GM19395 (cell line): ENCODE measurements around the gene DNHD1.

Source experiments
- ATAC-seq: cut with Tn5 transposase; IDR thresholded peaks from one replicate; pipeline ENCODE4 v1.9.1; 2021; ENCODE audit warnings: mild to moderate bottlenecking, moderate library complexity; ENCODE audit not compliant: unreplicated experiment

The DNHD1 gene

DNA sequence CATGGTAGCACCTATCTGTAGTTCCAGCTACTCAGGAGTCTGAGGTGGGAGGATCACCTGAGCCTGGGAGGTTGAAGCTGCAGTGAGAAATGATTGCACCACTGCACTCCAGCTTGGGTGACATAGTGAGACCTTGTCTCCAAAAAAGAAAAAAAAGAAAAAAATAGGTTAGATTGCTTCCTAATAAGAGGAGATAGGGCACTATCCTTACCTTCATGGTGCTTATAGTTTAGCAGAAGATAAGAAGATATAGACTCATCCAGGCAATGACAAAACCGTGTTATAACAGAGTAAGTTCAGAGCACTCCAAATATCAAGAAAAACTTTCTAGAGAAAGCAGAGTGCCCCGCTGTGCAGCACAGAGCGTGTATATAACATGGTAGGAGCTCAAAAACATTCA lies 64.2 kb downstream of the DNHD1 start:
- no peak for ATAC-seq

- ATAC-seq: no peak
Observed at GRCh38 chr11:6563121-6563619, 66.1 kb downstream of the DNHD1 start.

DNA sequence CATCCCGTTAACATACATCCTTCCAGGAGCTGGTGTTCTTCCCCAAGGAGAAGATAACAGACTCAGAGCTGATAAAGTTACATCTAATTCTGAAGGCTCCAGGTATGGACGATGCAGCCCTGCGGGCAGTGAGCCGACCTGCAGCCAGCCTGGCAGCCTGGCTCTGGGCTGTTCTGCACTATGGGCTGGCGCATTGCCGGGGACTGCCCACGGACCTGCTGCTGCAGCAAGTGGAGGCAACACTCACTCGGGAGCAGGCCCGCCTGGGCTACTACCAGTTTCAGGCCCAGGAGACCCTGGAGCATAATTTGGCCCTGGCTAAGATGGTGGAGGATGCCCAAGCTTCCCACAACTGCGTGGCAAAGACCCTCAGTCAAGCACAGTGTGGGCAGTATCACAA lies 66.6 kb downstream of the DNHD1 start:
- no peak for ATAC-seq

GRCh38 chr11:6565325-6565724 lies 68.2 kb downstream of the DNHD1 start:
- no peak for ATAC-seq

GRCh38 chr11:6565988-6566703 lies 69.1 kb downstream of the DNHD1 start:
- no peak for ATAC-seq

GRCh38 chr11:6566704-6567370 lies 69.8 kb downstream of the DNHD1 start:
- no peak for ATAC-seq

DNA sequence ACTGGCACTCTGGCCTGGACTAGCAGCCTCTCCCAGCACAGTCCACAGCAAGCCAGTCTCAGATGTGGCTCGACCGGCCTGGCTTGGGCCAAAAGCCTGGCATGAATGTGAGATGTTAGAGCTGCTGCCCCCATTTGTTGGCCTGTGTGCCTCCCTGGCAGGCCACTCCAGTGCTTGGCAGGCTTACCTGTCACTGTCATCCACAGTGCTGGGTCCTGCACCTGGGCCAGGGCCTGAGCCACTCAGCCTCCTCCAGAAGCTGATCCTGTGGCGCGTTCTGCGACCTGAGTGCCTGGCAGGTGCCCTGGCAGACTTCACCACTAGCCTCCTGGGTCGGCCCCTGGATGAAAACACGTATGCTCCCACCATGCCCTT lies 70.3 kb downstream of the DNHD1 start:
- ATAC-seq: no peak

DNA sequence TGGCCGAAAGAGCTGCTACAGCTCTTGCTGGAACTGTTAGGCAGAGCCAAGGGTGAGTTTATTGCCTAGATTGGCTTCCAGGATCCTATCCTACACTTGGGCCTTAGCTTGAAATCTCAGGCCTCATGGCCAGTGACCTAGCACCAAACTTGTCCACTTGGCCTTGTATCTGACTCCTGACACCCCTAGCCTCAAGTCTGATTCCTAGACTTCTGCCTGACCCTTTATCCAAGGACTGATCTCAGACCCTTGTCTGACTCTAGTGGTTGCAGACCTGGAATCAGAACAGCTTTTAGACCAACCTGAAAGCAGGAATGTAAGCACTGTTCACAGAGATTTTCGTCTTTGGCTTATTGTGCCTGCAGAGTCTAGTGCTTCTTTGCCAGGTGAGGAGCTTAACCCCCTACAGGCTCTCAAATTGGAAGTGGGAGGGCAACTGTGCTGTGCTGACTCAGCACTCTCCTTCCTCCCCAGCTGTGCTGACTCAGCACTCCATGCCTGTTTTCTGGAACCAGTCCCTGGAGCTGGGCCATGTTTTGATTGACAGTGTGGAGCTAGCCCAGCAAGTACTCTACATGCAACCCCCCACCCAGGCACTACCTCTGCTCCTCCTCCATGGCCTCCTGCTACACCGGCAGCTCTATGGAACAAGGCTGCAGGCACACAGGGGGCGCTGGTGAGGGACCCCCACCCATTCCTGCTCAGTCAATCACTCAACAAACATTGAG lies 71.3 kb downstream of the DNHD1 start:
- no peak for ATAC-seq

GRCh38 chr11:6569706-6570105 lies 72.6 kb downstream of the DNHD1 start:
- no peak for ATAC-seq

- no peak for ATAC-seq
Observed at GRCh38 chr11:6570691-6571427, 73.8 kb downstream of the DNHD1 start.

GRCh38 chr11:6571434-6572008 lies 74.4 kb downstream of the DNHD1 start:
- no peak for ATAC-seq

GRCh38 chr11:6572215-6572614 lies 75.1 kb downstream of the DNHD1 start:
- no peak for ATAC-seq

GRCh38 chr11:6574816-6575715 lies 78.0 kb downstream of the DNHD1 start:
- no peak for ATAC-seq

- ATAC-seq: no peak
Observed at GRCh38 chr11:6576471-6577373, 79.6 kb downstream of the DNHD1 start.

DNA sequence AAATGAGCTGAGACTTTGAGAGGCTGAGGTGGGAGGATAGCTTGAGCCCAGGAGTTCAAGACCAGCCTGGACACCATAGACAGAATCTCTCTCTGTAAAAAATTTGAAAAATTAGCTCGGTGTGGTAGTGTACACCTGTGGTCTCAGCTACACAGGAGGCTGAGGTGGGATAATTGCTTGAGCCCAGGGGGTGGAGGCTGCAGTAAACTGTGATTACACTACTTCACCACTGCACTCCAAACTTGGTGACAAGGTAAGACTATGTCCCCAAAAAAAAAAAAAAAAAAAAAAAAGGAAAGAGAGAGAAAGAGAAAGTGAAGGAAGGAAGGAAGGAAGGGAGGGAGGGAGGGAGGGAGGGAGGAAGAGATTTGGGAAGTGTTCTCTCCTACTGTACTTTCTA lies 81.1 kb downstream of the DNHD1 start:
- no peak for ATAC-seq

DNA sequence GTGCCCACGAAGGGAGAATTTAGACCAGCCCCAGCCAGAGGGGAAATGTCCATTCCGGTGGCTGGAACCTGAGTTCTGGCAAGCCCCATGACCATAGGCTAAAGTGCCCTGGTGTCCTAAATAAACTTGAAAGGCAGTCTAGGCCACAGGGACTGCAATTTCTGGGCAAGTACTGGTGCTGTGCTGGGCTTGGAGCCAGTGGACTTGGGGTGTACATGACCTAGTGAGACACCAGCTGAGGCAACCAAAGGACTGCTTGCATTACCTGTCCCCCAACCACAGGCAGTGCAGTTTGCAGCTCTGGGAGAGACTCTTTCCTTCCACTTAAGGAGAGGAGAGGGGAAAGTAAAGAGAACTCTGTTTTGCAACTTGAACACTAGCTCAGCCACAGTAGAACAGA lies 82.6 kb downstream of the DNHD1 start:
- no peak for ATAC-seq

GRCh38 chr11:6583584-6583983 lies 86.5 kb downstream of the DNHD1 start:
- ATAC-seq: no peak

DNA sequence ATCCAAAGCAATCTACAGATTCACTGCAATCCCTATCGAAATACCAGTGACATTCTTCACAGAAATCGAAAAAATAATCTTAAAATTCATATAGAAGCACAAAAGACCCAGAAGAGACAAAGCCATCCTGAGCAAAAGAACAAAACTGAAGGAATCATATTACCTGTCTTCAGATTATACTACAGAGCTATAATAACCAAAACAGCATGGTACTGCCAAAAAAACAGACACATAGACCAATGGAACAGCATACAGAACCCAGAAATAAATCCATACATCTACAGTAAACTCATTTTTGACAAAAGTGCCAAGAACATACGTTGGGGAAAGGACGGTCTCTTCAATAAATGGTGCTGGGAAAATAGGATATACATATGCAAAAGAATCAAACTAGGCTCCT lies 87.4 kb downstream of the DNHD1 start:
- no peak for ATAC-seq
